DOHH2 (cell line): Measurements from ENCODE around the gene SDHB.

ENCODE experiments used
- CTCF ChIP-seq: fragments of 200-600 bp; sonication (generic); IDR thresholded peaks from one replicate; pipeline ENCODE4 v1.5.1; 2014; ENCODE audit warnings: antibody characterized with exemption, mild to moderate bottlenecking, low read depth, low read length; ENCODE audit not compliant: poor library complexity, severe bottlenecking
- EZH2phosphoT487 ChIP-seq: fragments of 200-600 bp; sonication (generic); IDR thresholded peaks from 2 replicates; pipeline ENCODE4 v1.6.1; 2017; ENCODE audit warnings: borderline replicate concordance, mild to moderate bottlenecking, antibody characterized with exemption, low read length, moderate library complexity, mixed read lengths

GRCh38 chr1:17008208-17008855, 45.5 kb downstream of the SDHB start:
- TF ChIP-seq CTCF (no peak), EZH2phosphoT487 (no peak)
